Lower leg skin (tissue), 3 donors: ENCODE data around the gene INS.

Experiments used
- POLR2A ChIP-seq, 2 donors: fragments of 450-650 bp; IDR thresholded peaks; one replicate each; pipeline ENCODE4 v1.6.1; 2016 to 2017; ENCODE audit warnings: antibody characterized with exemption in 2 of 2, mild to moderate bottlenecking in 1 of 2, moderate library complexity in 1 of 2
- TF ChIP-seq, protein P1 (sequence below), 3 donors: fragments of 450-650 bp; IDR thresholded peaks; one replicate each; pipeline ENCODE4 v1.5.1; 2016; ENCODE audit warnings: antibody characterized with exemption in 3 of 3, mild to moderate bottlenecking in 3 of 3, moderate library complexity in 2 of 3

DNA sequence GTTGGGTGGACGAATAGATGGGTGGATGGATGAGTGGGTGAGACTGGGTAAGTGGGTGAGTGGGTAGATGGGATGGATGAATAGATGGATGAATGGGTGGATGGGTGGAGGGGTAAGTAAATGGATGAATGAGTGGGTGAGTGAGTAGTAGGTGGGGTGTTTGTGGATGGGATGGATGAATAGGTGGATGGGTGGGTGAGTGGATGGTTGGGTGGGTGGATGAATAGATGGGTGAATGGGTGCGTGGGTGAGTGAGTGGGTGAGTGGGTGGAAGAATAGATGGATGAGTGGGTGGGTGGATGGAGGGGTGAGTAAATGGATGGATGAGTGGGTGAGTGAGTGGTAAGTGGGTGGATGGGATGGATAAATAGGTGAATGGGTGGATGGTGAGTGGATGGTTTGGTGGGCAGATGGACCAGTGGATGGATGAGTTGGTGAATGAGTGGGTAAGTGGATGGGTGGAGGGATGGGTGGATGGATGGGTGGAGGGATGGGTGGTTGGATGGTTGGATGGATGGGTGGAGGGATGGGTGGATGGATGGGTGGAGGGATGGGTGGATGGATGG, 34.4 kb downstream of the INS start:
- TF ChIP-seq, protein P1, sequence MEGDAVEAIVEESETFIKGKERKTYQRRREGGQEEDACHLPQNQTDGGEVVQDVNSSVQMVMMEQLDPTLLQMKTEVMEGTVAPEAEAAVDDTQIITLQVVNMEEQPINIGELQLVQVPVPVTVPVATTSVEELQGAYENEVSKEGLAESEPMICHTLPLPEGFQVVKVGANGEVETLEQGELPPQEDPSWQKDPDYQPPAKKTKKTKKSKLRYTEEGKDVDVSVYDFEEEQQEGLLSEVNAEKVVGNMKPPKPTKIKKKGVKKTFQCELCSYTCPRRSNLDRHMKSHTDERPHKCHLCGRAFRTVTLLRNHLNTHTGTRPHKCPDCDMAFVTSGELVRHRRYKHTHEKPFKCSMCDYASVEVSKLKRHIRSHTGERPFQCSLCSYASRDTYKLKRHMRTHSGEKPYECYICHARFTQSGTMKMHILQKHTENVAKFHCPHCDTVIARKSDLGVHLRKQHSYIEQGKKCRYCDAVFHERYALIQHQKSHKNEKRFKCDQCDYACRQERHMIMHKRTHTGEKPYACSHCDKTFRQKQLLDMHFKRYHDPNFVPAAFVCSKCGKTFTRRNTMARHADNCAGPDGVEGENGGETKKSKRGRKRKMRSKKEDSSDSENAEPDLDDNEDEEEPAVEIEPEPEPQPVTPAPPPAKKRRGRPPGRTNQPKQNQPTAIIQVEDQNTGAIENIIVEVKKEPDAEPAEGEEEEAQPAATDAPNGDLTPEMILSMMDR (IDR thresholded peaks at IDR 0.05), result no peak
- no peak for TF ChIP-seq POLR2A (IDR thresholded peaks at IDR 0.05)
